H1 (cell line): ENCODE data around the gene GLDC. TPM values are rescaled to one million over a fixed set of nuclear protein-coding genes. Genes with fewer than 3 reads are reported as not detected.

ENCODE experiments used
- CTCF ChIA-PET: fragments of 300-600 bp; sonication (Branson Sonifier 250); formaldehyde crosslinking; loops from one replicate; lab custom pipeline; 2021; ENCODE audit not compliant: partially characterized antibody; lab: Charles Lee
- POLR2A ChIA-PET: fragments of 300-600 bp; sonication (Branson Sonifier 250); formaldehyde crosslinking; loops from one replicate; lab custom pipeline; 2021; ENCODE audit warnings: inconsistent platforms; ENCODE audit not compliant: partially characterized antibody; lab: Charles Lee
- DNase-seq, 2 experiments: peaks; one replicate each; pipeline versions ENCODE4 v3.0.0 to v3.0.0-alpha.2; 2010 to 2022; ENCODE audit warnings: low spot score in 2 of 2, low read depth in 1 of 2, mixed read lengths in 1 of 2
- FAIRE-seq: peaks from 2 replicates; lab custom pipeline; 2011; peaks lifted over from hg19 to GRCh38; lab: Jason Lieb, UNC
- H2AFZ ChIP-seq: 2 replicates; pipeline ENCODE4 v1.8.1; 2012; ENCODE audit warnings: low read length, inconsistent platforms
- H2AK5ac ChIP-seq: 2 replicates; pipeline ENCODE4 v1.6.1; 2013; ENCODE audit warnings: low read depth, low read length
- H2BK120ac ChIP-seq: replicated peaks from 2 replicates; pipeline ENCODE3; 2013; ENCODE audit warnings: low read depth, low read length, inconsistent platforms
- H2BK12ac ChIP-seq: 2 replicates; pipeline ENCODE4 v1.6.1; 2013; ENCODE audit warnings: low read depth, low read length
- H2BK15ac ChIP-seq: 2 replicates; pipeline ENCODE4 v1.6.1; 2013; ENCODE audit warnings: low read length
- H2BK20ac ChIP-seq: 2 replicates; pipeline ENCODE4 v1.6.1; 2013; ENCODE audit warnings: low read length
- H2BK5ac ChIP-seq: 2 replicates; pipeline ENCODE4 v1.6.1; 2013; ENCODE audit warnings: low read depth, low read length
- H3K14ac ChIP-seq: 2 replicates; pipeline ENCODE4 v1.6.1; 2013; ENCODE audit warnings: inconsistent platforms; ENCODE audit not compliant: insufficient read length
- H3K18ac ChIP-seq: 2 replicates; pipeline ENCODE4 v1.6.1; 2013; ENCODE audit warnings: low read length; ENCODE audit errors: extremely low read depth
- H3K23ac ChIP-seq: 2 replicates; pipeline ENCODE4 v1.6.1; 2013; ENCODE audit warnings: inconsistent platforms; ENCODE audit not compliant: insufficient read length
- H3K23me2 ChIP-seq: 2 replicates; pipeline ENCODE4 v1.6.1; 2013; ENCODE audit warnings: low read depth, low read length
- H3K27ac ChIP-seq: 2 replicates; pipeline ENCODE4 v1.6.1; 2011; ENCODE audit warnings: low read depth, low read length, inconsistent platforms
- H3K27me3 ChIP-seq, 4 experiments: replicated peaks in 1 of 4; 1 replicate in 1 of 4; 2 replicates in 3 of 4; pipeline versions ENCODE4 v1.6.1 to v1.8.1; 2011 to 2013; ENCODE audit warnings: low read length in 3 of 4, mild to moderate bottlenecking in 3 of 4, inconsistent platforms in 2 of 4, mixed read lengths in 2 of 4, moderate library complexity in 1 of 4; ENCODE audit not compliant: control insufficient read depth in 3 of 4, insufficient read depth in 3 of 4; ENCODE audit errors: extremely low read depth in 1 of 4
- H3K36me3 ChIP-seq, 4 experiments: 2 replicates each; pipeline versions ENCODE4 v1.6.1 to v1.8.1; 2011 to 2013; ENCODE audit warnings: mild to moderate bottlenecking in 4 of 4, low read length in 3 of 4, moderate library complexity in 2 of 4, control low read depth in 1 of 4, inconsistent platforms in 1 of 4; ENCODE audit not compliant: insufficient read depth in 4 of 4, control insufficient read depth in 2 of 4
- H3K4ac ChIP-seq: replicated peaks from 2 replicates; pipeline ENCODE3; 2013; ENCODE audit warnings: low read length, low read depth, mixed read lengths, inconsistent platforms; ENCODE audit not compliant: insufficient read length
- H3K4me1 ChIP-seq, 4 experiments: replicated peaks in 1 of 4; 1 replicate in 1 of 4; 2 replicates in 3 of 4; pipeline versions ENCODE4 v1.6.1 to v1.8.1; 2011 to 2013; ENCODE audit warnings: low read length in 3 of 4, inconsistent platforms in 2 of 4, mixed read lengths in 1 of 4; ENCODE audit not compliant: insufficient read depth in 4 of 4, control insufficient read depth in 3 of 4
- H3K4me2 ChIP-seq, 2 experiments: 2 replicates each; pipeline versions ENCODE4 v1.6.1 to v1.8.1; 2011 to 2013; ENCODE audit warnings: low read depth in 2 of 2, low read length in 2 of 2, control low read depth in 1 of 2, inconsistent platforms in 1 of 2, mild to moderate bottlenecking in 1 of 2; ENCODE audit not compliant: insufficient read depth in 1 of 2
- H3K4me3 ChIP-seq, 4 experiments: fragments of 200-600, 300-600 bp in 1 of 4; sonication (generic), shearing (Covaris generic), sonication (Bioruptor Twin) in 1 of 4; 2 replicates each; pipeline versions ENCODE4 v1.5.1 to v1.8.1; 2011 to 2016; ENCODE audit warnings: low read length in 4 of 4, low read depth in 3 of 4, control low read depth in 2 of 4, inconsistent platforms in 2 of 4, mild to moderate bottlenecking in 2 of 4, mixed read lengths in 1 of 4, moderate library complexity in 1 of 4; ENCODE audit not compliant: insufficient read depth in 2 of 4; ENCODE audit errors: extremely low read depth in 1 of 4
- H3K56ac ChIP-seq: replicated peaks from 2 replicates; pipeline ENCODE3; 2013; ENCODE audit warnings: low read depth, mild to moderate bottlenecking, mixed read lengths, low read length, inconsistent platforms; ENCODE audit not compliant: insufficient read length
- H3K79me1 ChIP-seq: 2 replicates; pipeline ENCODE4 v1.6.1; 2013; ENCODE audit warnings: low read depth, low read length, control low read depth
- H3K79me2 ChIP-seq, 2 experiments: 2 replicates each; pipeline versions ENCODE4 v1.6.1 to v1.8.1; 2012 to 2013; ENCODE audit warnings: low read length in 2 of 2, mild to moderate bottlenecking in 2 of 2, inconsistent platforms in 1 of 2; ENCODE audit not compliant: insufficient read depth in 2 of 2, control insufficient read depth in 1 of 2
- H3K9ac ChIP-seq, 4 experiments: replicated peaks in 1 of 4; 1 replicate in 1 of 4; 2 replicates in 3 of 4; pipeline versions ENCODE4 v1.6.1 to v1.8.1; 2011 to 2013; ENCODE audit warnings: low read depth in 3 of 4, low read length in 3 of 4, control low read depth in 2 of 4, mild to moderate bottlenecking in 2 of 4, moderate library complexity in 2 of 4, inconsistent platforms in 1 of 4; ENCODE audit errors: extremely low read depth in 1 of 4
- H3K9me3 ChIP-seq, 2 experiments: 2 replicates each; pipeline versions ENCODE4 v1.6.1 to v1.8.1; 2012 to 2013; ENCODE audit warnings: mild to moderate bottlenecking in 2 of 2, moderate library complexity in 2 of 2, control low read depth in 1 of 2, inconsistent platforms in 1 of 2, low read depth in 1 of 2, low read length in 1 of 2, mixed read lengths in 1 of 2; ENCODE audit not compliant: insufficient read depth in 2 of 2
- H4K20me1 ChIP-seq, 2 experiments: replicated peaks in 1 of 2; 2 replicates each; pipeline versions ENCODE3 to v1.8.1; 2011 to 2013; ENCODE audit warnings: inconsistent platforms in 2 of 2, low read length in 2 of 2, mild to moderate bottlenecking in 1 of 2; ENCODE audit not compliant: insufficient read depth in 2 of 2, control insufficient read depth in 1 of 2
- H4K5ac ChIP-seq: 2 replicates; pipeline ENCODE4 v1.6.1; 2013; ENCODE audit warnings: low read length, low read depth, mixed read lengths, inconsistent platforms; ENCODE audit not compliant: insufficient read length
- H4K8ac ChIP-seq: 2 replicates; pipeline ENCODE4 v1.8.0; 2013; ENCODE audit warnings: mild to moderate bottlenecking, moderate library complexity, low read length, inconsistent platforms; ENCODE audit not compliant: insufficient read depth; ENCODE audit errors: extremely low read depth
- H4K91ac ChIP-seq: replicated peaks from 2 replicates; pipeline ENCODE3; 2013; ENCODE audit warnings: low read length, mixed read lengths, inconsistent platforms; ENCODE audit not compliant: insufficient read length
- CEBPB ChIP-seq: IDR thresholded peaks from 2 replicates; pipeline ENCODE4 v1.6.1; 2012; ENCODE audit warnings: low read depth, low read length
- CREB1 ChIP-seq: IDR thresholded peaks from 2 replicates; pipeline ENCODE4 v1.6.1; 2012; ENCODE audit warnings: inconsistent platforms
- EZH2 ChIP-seq: fragments of 200-600 bp; sonication (generic); IDR thresholded peaks from 2 replicates; pipeline ENCODE4 v1.7.1; 2012; ENCODE audit warnings: low read depth, mild to moderate bottlenecking, moderate library complexity, low read length, inconsistent platforms; ENCODE audit not compliant: severe bottlenecking
- SIN3A ChIP-seq, 2 experiments: IDR thresholded peaks in 1 of 2; conservative IDR thresholded peaks in 1 of 2; 2 replicates each; pipeline ENCODE4 v1.6.1; 2011 to 2012; ENCODE audit warnings: low read length in 2 of 2, improper control_type of control experiment in 1 of 2, low read depth in 1 of 2, mild to moderate bottlenecking in 1 of 2
- SIRT6 ChIP-seq: IDR thresholded peaks from one replicate; pipeline ENCODE4 v1.7.1; 2012; ENCODE audit warnings: low read length, inconsistent platforms
- SP1 ChIP-seq: IDR thresholded peaks from 2 replicates; pipeline ENCODE4 v1.6.1; 2011; ENCODE audit warnings: low read depth, low read length
- SUZ12 ChIP-seq: fragments of 200-600 bp; sonication (generic); IDR thresholded peaks from 2 replicates; pipeline ENCODE4 v1.6.1; 2012; ENCODE audit warnings: mild to moderate bottlenecking, inconsistent platforms, low read length, moderate library complexity, mixed read lengths
- TAF7 ChIP-seq: optimal IDR thresholded peaks from 2 replicates; pipeline ENCODE3; 2011; ENCODE audit warnings: low read depth, mild to moderate bottlenecking, inconsistent platforms, low read length, moderate library complexity, borderline replicate concordance
- TEAD4 ChIP-seq: IDR thresholded peaks from 2 replicates; pipeline ENCODE4 v1.6.1; 2012; ENCODE audit warnings: low read depth, low read length, inconsistent platforms, mixed read lengths
- WGBS, 2 experiments: shearing (Covaris generic) in 1 of 2; methylation state at CpG; one replicate each; pipeline versions ENCODE4 v1.1.6 to v1.1.7; 2013 to 2015; ENCODE audit warnings: low lambda C conversion rate in 2 of 2, mixed read lengths in 2 of 2, inconsistent platforms in 1 of 2, low coverage in 1 of 2, missing lambda C conversion rate in 1 of 2; ENCODE audit not compliant: insufficient replicate concordance in 2 of 2, insufficient coverage in 1 of 2, insufficient read length in 1 of 2; ENCODE audit errors: extremely low coverage in 1 of 2, missing lambda C conversion rate in 1 of 2; 5-methylcytosine and 5-hydroxymethylcytosine counted together
- polyA plus RNA-seq, 7 experiments: library from polyadenylated mRNA; depleted of rRNA in 3 of 7; stranded (reverse) in 5 of 7; unstranded in 2 of 7; fragments of >200 nt in 5 of 7; fragments of 200-250 nt in 2 of 7; gene quantifications; 1 replicate in 5 of 7; 2 replicates in 1 of 7; 4 replicates in 1 of 7; pipeline versions ENCODE4 v1.2.1 to v1.2.3, GENCODE V29; 2011 to 2013; ENCODE audit warnings: missing spikeins in 2 of 7, mixed read lengths in 2 of 7
- total RNA-seq: library from RNA; stranded (reverse); fragmentation: NEBNext Ultra II Directional; extraction: Animal tissue kit (Norgen Biotek cat#: 25700); gene quantifications from 2 replicates; pipeline ENCODE4 v1.2.1, GENCODE V29; 2021
- TF ChIP-seq, protein P1 (sequence below): IDR thresholded peaks from 2 replicates; pipeline ENCODE4 v1.6.1; 2012; ENCODE audit warnings: inconsistent platforms

Gene GLDC
- total and polyA plus RNA-seq, 2 of the 8 experiments (the other 6 are each of a cell fraction or from before 2014, with no cell fraction given), result 48.8 to 101 TPM

DNA sequence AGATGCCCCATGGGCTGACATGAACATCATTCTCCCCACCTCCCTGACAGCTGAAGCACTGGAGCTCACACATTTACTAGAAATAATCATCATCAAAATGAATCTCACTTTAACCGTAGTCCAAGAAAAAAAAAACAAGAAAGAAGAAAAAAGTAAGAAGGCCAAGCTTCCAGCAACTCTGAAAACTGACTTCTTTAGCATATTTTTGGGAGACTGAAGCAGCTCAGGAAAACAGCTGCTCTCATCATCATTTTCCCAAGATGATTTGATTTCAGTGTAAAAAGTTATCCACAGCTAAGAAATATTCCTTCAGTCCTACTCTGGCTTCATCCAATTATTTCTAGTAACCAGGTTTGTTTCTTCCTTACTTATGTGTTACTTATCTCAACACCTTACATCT, 91.7 kb downstream of the GLDC start:
- no peak overlapping the region for H3K4me3 ChIP-seq
- H2BK20ac ChIP-seq, result no peak overlapping the region
- H3K79me1 ChIP-seq, result no peaks in the 10 kb centered on the region
- H4K91ac ChIP-seq, result no peak overlapping the region
- no peak overlapping the region for H3K14ac ChIP-seq
- no peak overlapping the region for H4K5ac ChIP-seq
- no peak overlapping the region for H3K18ac ChIP-seq
- no peaks in the 10 kb centered on the region for H3K27me3 ChIP-seq
- no peaks in the 10 kb centered on the region for H3K9me3 ChIP-seq
- H3K4ac ChIP-seq, result no peak overlapping the region
- H3K23ac ChIP-seq, result no peak overlapping the region
- ChIA-PET CTCF (interaction anchor here (0.7 to 1.1 kb wide), 2 partner anchors 14 to 632 kb away, joined by 3 to 4 read pairs; no protein-coding TSS in a partner anchor), POLR2A (no interaction called here)
- no peak overlapping the region for H4K8ac ChIP-seq
- no peaks in the 10 kb centered on the region for H4K20me1 ChIP-seq
- H2AK5ac ChIP-seq, result no peak overlapping the region
- H2BK120ac ChIP-seq, result no peak overlapping the region
- no peak overlapping the region for H3K4me2 ChIP-seq
- H3K27ac ChIP-seq, result no peak overlapping the region
- no peak overlapping the region for H3K56ac ChIP-seq
- no peak overlapping the region for H3K9ac ChIP-seq
- DNase-seq, result no peak
- H3K23me2 ChIP-seq, result no peaks in the 10 kb centered on the region
- TF ChIP-seq SIN3A (conservative IDR thresholded peaks at IDR 0.05 in 1 of 2, IDR thresholded peaks at IDR 0.05 in 1 of 2; ENCODE audit: low read depth in 1 of 2, low read length in 2 of 2), result no peak
- TF ChIP-seq EZH2, result no peak
- TF ChIP-seq SIRT6, result no peak
- no peak for TF ChIP-seq SUZ12
- TF ChIP-seq, protein P1, sequence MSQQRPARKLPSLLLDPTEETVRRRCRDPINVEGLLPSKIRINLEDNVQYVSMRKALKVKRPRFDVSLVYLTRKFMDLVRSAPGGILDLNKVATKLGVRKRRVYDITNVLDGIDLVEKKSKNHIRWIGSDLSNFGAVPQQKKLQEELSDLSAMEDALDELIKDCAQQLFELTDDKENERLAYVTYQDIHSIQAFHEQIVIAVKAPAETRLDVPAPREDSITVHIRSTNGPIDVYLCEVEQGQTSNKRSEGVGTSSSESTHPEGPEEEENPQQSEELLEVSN, result no peak
- no peak for TF ChIP-seq CEBPB
- TF ChIP-seq TAF7, result no peak
- TF ChIP-seq SP1, result no peak
- TF ChIP-seq CREB1, result no peak
- no peak for TF ChIP-seq TEAD4
- H2BK15ac ChIP-seq, result no peak overlapping the region
- H3K79me2 ChIP-seq, result no peaks in the 10 kb centered on the region
- H3K4me1 ChIP-seq, result peaks cover 0 to 5% (median 2%) of the 10 kb centered on the region in 4 experiments; a peak in 2 of 7 replicates
- no peak overlapping the region for H2BK5ac ChIP-seq
- 88% methylated on average over 1 of the region's 1 CpG; no CpG with 5 or more reads in 1 of the 2 experiments for WGBS, 2 experiments
- peaks cover 0 to 9% (median 3%) of the 10 kb centered on the region in 4 experiments; a peak in 6 of 8 replicates for H3K36me3 ChIP-seq
- FAIRE-seq, result no peak
- no peak overlapping the region for H2BK12ac ChIP-seq
- no peak overlapping the region for H2AFZ ChIP-seq
